AG10803 (cell line): Measurements from ENCODE around the gene ANGPT4.

Source experiments
- DNase-seq: peaks from one replicate; pipeline ENCODE4 v3.0.0; 2010; ENCODE audit warnings: low read depth
- H3K4me3 ChIP-seq: 2 replicates; pipeline ENCODE4 v1.5.1; 2011; ENCODE audit warnings: mild to moderate bottlenecking, low read length, control low read depth
- TF ChIP-seq, protein P1 (sequence below): conservative IDR thresholded peaks from 2 replicates; pipeline ENCODE4 v1.5.1; 2011; ENCODE audit warnings: mild to moderate bottlenecking, low read length, control low read depth, inconsistent platforms

The ANGPT4 gene

DNA sequence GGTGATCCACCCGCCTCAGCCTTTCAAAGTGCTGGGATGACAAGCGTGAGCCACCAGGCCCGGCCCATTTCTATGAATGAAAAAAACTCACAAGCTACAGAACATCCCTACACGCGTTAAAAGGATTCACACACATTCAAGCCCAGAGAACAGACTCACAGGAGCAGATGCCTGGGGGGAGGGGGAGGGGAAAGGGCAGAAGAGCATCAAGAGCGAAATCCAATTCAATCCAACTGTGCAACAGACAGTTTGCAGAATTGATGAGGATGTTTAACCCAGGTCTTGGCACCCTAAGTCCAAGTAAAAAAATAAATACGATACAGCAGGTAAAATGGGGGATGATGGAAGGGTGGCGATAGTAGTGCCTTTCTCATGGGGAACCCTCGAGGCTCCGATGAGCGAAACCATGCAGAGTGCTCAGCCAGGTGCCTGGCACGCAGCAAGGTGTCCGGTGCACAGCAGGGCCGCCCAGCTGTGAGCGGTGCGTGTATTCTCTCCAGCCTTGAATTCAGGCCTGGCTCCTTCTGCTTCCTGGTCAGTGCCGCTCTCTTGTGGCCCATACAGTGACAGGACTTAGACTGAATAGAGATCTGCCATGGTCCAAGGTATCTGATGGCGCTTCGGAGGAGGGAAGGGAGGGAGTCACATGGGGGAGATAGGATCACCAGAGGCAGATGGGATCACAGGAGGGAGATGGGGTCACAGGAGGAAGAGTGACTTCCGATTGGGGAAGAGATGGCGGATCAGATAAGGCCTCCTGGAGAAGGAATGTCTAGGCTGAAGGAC lies 35.4 kb upstream of the ANGPT4 start:
- TF ChIP-seq, protein P1, sequence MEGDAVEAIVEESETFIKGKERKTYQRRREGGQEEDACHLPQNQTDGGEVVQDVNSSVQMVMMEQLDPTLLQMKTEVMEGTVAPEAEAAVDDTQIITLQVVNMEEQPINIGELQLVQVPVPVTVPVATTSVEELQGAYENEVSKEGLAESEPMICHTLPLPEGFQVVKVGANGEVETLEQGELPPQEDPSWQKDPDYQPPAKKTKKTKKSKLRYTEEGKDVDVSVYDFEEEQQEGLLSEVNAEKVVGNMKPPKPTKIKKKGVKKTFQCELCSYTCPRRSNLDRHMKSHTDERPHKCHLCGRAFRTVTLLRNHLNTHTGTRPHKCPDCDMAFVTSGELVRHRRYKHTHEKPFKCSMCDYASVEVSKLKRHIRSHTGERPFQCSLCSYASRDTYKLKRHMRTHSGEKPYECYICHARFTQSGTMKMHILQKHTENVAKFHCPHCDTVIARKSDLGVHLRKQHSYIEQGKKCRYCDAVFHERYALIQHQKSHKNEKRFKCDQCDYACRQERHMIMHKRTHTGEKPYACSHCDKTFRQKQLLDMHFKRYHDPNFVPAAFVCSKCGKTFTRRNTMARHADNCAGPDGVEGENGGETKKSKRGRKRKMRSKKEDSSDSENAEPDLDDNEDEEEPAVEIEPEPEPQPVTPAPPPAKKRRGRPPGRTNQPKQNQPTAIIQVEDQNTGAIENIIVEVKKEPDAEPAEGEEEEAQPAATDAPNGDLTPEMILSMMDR = no peak
- no peak for DNase-seq

DNA sequence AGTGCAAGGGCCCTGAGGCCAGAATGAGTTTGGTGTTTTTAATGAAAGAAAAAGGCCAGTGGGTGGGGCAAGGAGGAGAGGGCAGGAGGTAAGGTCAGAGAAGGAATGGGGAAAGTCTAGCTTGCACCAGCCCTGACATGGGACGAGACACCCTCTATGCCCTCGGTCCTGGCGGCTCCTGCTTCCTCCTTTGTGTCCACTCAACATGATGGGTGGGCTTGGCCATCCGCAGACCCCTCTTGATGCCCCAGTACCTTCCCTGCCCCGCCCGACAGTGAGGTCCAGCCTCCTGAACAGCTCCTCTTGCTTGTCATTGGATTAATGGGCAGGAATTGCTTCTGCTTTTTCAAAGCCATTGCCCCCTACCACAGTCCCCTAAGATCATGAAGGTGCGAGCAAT lies 33.6 kb upstream of the ANGPT4 start:
- DNase-seq = no peak
- TF ChIP-seq, protein P1 = no peak
- H3K4me3 ChIP-seq = no peak overlapping the region

More for the DNA sequence above, 35.4 kb upstream of the ANGPT4 start:
- no peak overlapping the region for H3K4me3 ChIP-seq

DNA sequence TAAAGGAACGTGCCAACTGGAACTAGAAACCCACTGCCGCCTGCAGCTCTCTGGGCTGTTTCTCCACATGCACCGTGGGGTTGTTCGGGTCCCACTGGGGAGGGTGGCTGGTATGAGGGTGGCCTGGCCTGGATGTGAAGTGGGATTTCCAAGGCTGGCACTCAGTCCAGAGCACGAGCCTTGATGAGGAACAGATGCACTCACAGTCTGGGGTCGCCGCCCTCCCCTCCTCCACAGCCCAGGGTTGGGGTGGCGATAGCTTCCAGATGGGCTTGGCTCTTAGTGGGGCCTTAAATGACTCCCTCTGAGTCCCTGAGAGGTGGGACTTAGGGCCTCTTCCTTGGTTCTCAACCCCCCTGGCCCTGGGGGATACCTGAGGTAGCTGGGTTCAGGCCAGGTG lies 30.7 kb upstream of the ANGPT4 start:
- TF ChIP-seq, protein P1 = no peak

DNA sequence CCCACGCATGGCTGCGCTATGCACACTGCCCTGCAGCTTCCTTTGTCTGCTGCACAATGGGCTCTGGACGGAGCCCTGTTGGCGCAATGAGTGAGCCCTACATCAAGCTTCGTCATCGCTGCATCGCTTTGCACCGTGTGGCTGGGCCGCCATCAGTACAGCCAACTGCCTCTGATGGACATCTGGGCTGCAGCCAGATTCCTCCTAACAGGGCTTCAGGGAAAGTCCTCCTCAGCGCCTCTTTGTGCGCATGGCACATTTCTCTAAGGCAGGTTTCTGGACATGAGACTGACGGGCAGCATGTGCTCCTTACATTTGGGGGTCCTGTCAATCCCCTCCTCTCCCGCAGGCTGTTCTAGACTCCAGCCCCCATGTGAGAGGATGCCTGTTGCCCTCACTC lies 29.7 kb upstream of the ANGPT4 start:
- no peak for DNase-seq
- TF ChIP-seq, protein P1 = no peak
- no peak overlapping the region for H3K4me3 ChIP-seq

More for the DNA sequence above, 30.7 kb upstream of the ANGPT4 start:
- no peak overlapping the region for H3K4me3 ChIP-seq
- DNase-seq = no peak

DNA sequence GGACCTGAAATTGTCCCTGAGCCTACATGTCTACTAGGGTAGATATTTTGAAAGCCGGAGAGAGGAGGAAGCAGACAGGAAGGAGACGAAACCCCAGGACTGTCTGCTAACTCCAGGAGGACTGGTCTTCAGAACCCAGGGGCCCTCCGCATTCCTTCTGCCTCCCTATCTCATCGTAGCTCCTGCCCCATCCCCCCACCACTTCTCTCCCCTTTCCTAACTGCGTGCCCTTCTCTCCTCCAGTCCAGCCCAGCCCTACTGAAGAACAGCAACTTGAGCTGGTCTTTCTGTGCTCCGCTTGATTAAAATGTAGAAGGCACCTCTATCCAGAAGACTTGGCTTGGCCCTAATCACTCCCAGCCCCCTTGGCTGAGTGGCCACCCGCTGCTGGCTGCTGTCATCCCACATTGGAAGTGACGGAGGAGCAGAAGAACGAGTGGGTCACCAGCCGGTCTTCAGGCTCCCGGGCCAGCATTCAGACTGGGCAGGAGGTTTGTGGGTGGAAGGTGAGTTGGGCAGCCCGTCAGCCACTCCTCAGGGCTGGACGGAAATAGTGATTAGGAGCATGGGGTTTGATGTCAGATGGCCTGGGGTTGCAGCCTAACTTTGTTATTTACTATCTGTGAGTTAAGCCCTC lies 28.8 kb upstream of the ANGPT4 start:
- H3K4me3 ChIP-seq = no peak overlapping the region
- no peak for DNase-seq
- TF ChIP-seq, protein P1 = no peak

DNA sequence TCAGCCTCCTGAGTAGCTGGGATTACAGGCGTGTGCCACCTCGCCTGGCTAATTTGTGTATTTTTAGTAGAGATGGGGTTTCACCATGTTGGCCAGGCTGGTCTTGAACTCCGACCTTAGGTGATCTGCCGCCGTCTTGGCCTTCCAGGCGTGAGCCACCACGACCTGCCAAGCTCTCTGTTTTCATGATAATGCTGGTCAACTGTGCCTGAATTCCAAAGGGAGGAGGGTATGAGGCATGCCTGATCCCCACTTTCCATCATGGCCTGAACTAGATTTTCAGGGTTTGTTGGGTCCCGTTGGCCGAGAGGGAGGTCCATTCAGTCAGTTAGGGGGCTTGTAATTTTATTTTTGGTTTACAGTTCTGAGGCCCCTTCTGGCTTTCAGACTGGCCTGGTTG lies 28.0 kb upstream of the ANGPT4 start:
- no peak for DNase-seq
- TF ChIP-seq, protein P1 = no peak
- no peak overlapping the region for H3K4me3 ChIP-seq

DNA sequence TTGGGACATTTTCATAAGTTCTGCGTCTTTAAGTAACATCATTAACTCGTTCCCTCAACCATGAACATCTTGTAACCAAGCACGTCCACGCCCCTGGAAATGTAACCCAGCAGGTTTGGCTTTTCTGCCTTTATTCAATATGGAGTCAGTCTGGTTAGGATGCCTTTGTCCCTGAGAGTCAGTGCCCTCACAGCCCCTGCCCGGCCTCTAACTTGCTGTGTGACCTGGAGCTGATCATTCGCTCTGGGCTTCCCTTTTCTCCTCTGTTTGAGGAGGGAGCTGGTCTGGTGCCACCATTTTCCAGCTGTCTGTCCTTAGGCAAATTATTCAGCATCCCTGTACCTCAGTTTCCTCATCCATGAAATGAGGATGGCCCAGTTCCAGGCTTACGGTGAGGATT lies 26.5 kb upstream of the ANGPT4 start:
- no peak overlapping the region for H3K4me3 ChIP-seq
- DNase-seq = no peak
- TF ChIP-seq, protein P1 = no peak
